CD4-positive, alpha-beta T cell treated with Interleukin-10 for 1 hour (primary cell): ENCODE results near the gene LAMTOR4.
A peak's percentile ranks its signal among the peaks of the same experiment; 100 is the strongest.

Experiments used
- DNase-seq: peaks from one replicate; pipeline ENCODE4 v3.0.0-alpha.2; 2020

LAMTOR4 gene

DNA sequence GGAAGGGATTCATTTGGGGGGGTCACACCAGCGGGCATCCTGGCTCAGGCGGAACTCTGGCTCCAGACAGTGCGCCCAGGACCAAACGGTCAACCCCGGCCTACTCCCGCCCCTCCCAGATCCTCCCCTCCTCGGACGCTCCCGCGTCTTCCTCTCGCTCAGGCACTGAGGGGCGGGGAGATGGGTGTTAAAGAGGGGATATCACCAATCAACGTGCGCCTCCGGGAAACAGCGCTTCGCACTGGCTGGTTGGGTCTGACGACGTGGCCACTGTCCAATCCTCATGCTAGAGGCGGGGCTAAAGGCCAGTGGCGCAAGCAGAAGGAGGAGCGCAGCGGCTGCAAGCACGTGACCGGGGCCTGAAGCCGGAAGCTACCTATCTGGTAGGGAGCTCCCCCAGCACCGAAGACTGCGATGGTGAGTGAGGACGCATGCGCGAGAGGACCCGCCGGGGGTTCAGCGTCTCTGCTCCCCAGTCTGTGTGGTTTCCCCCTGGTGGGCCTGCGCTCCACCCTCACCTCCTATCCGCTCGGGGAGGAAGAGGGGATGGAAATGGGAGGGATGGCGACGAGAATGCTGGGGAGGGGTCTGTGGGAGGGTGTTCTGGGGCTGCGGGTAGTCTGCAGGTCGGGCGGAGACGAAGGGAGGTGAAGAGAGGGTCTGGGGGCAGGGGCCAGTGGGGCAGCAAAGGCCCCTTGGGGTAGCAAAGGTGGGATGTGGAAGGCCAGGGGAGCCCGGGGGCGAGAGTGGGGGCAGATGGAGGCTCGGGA lies at the start of gene LAMTOR4:
Gene LAMTOR4 (plus strand): TSS at position 360 of the 770 bp plus-strand sequence. CDS start 55 bp downstream, at position 415.
- peak; percentile 99 for DNase-seq

DNA sequence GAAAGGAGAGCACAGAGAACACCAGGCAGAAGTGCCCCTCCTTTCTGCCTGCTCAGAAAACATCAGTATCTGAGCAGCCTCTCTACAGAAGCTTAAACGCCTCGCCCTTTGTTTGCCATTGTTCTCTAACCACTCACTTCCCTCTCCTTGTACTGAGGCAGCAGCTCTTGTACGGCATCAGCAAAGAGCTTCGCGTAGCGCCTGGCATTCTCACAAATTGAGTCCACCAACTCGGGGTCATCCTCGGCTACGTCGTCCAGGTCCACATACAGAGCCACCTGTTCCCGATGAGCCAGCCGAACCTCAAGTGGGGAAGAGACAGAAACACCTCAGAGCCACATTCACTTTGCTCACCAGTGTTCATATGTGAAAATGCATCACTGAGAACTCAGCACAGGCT lies 49.3 kb upstream of the LAMTOR4 start:
- DNase-seq, result no peak

DNA sequence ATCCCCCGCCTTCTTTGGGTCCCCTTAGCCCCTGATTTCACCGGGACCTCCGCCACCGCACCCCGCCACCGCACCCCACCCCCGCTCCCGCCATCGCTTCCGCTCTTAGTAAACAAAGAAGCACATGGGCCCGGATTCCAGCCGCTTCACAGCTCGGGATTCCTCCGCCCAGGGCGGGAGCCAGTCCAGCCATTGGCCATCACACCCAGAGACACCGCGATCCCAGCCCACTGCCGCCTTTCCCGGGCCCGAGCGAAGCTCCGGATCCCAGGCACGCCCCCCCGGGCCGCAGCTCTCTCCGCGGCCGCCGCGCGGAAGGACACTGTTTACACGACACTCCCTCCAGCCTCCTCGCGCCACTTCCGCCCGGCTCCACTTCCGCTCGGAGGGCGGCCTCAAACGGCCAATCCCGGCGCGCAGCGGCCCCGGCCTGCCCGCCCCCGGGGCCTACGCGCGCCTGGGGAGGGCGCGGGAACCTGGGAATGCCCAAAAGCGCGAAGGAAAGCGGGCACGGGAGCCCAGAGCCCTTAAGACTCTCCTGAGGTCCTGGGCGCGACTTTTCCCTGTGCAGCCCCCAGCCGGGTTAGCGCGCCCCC lies 48.2 kb upstream of the LAMTOR4 start:
- DNase-seq, result peak; percentile 88

DNA sequence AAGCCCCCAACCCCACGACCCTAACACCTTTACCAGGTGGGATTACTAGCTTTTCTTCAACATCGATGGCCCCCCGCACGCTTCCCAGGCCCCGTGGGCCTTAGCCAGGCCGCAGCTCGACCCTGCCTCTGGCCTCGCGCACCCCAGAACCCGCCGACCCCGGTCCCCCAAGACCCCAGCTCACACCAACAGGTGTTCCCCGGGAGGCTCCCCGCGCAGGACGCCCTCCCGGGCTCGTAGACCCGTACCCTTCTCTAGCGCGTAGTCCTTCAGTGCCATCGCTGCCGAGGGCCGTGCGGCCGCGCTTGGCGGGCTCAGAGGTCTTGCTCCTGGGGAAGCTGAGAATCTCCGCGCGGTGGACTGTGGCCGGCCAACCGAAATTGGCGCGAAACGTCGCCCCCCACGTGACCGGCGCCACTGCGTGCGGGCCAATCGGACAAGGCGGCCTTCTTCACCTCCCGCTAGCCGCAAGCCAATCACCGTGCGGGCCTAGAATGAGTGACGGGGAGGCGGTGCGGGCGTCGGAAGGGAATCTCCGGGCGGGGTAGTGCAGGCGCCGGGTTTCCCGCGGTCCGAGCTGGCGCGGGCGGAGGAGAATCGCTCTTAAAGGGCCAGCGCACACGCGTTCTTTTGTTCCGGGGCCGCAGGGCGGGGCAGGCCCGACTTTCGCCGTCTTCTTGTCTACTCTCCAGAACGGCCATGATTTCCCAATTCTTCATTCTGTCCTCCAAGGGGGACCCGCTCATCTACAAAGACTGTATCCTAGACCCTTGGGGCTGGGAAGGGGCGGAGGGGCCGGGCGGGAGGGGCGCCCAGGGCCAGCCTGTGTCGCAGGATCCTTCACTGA lies 47.5 kb upstream of the LAMTOR4 start, which contains the start of the genes AP4M1 and MCM7:
Gene AP4M1 (plus strand): TSS at position 628 of the 847 bp plus-strand sequence. CDS start 72 bp downstream, at position 700.
Gene MCM7 (minus strand): TSS at position 382 of the 847 bp plus-strand sequence. CDS start 103 bp downstream, at position 279.
- DNase-seq, result peak; percentile 97

DNA sequence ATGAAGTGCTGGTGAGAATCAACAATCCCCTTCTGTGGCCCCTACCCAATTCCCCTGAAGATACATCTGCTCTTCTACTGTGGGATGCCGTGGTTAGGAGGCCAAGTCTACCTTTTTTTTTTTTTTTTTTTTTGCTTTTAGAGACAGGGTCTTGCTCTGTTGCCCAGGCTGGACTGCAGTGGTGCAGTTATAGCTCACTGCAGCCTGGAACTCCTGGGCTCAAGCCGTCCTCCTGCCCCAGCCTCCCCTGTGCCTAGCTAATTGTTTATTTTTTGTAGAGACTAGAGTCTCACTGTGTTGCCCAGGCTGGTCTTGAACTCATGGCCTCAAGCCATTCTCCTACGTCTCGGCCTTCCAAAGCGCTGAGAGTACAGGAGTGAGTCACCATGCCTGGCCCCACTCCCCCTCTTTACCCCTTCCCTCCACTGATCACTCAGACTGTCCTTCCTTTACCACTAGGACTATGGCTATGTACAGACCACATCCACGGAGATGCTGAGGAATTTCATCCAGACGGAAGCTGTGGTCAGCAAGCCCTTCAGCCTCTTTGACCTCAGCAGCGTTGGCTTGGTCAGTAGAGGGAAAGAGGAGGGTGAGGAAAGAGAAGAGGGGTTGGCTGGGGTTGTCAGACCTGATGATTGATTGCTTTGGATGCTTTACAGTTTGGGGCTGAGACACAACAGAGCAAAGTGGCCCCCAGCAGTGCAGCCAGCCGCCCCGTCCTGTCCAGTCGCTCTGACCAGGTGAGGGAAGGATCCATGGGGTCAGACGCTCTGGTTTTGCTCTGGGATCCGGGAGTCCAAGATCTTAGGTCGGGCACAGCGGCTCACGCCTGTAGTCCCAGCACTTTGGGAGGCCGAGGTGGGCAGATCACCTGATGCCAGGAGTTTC lies 45.5 kb upstream of the LAMTOR4 start:
- no peak for DNase-seq

DNA sequence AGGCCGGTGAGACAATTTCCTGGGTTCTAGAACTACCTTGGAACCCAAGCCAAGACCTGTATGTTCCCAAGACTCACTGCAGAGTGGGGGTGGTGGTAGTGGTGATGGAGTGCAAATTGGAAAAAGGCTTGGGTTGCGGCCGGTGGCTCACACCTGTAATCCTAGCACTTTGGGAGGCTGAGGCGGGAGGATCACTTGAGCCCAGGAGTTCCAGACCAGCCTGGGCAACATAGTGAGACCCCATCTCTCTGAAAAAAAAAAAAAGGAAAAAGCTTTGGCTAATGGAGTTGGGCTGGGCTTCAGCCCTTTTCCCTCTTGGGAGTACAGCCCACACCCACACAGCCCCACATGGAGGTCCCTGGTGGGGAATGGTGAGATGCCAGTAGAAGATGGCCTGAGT lies 43.2 kb upstream of the LAMTOR4 start:
- DNase-seq, result no peak

DNA sequence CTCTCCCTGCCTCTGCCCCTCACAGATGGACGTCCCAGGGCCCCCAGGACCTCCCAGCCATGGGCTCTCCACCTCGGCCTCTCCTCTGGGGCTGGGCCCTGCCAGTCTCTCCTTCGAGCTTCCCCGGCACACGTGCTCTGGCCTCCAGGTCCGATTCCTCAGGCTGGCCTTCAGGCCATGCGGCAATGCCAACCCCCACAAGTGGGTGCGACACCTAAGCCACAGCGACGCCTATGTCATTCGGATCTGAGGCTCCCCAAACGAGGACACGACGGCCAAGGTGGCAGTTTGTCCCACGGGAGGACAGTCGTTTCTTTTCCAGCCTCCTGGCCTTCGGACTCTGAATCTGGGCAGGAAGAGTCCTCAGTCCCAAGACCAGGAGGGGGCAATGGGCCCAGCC lies 42.1 kb upstream of the LAMTOR4 start:
- DNase-seq, result no peak

DNA sequence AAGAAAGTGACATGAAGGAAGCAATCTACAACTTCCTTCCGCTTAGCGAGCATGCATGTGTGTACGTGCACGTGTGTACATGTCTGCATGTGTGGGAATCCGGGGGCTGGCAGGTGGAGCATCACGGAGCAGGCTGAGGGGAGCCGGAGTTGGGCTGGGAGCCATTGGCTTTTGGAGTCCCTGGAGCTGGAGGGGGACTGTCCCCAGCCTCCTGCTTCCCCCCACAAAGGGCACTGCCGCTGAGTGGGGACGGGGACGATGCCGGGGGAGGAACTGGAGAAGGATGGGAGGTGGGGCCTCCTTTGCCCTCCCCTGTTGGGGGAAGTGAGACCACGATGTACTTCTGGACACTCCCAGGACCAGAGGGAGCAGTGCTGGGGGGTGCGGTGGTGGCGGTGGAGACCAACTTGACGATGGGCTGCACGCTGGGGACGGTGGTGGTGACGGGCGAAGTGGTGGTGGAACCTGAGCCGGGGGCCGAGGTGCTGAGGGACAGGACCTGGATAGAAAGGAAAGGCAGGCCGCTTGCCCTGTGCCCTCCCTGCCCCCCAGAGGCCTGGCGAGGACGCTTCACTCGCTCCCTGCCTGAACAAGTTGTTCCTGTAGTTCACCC lies 41.5 kb upstream of the LAMTOR4 start:
- DNase-seq, result no peak

DNA sequence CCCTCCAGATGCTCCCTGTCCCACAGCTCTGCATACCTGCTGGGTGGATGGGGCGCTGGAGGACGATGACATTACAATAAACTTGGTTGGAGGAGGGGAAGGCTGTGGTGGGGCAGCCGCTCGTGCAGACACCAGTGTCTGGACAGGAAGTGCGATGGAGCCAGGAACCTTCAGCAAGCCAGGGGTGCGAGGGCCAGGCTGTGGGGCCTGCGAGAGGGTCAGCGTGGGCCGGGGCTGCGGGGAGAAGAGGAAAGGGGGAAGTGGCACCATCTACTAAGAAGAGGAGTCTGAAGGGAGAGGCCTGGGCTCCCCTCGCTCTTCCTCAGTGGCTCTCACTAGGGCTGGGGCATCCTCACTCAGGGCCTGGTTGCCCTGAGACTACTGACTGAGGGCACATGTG lies 40.8 kb upstream of the LAMTOR4 start:
- no peak for DNase-seq

DNA sequence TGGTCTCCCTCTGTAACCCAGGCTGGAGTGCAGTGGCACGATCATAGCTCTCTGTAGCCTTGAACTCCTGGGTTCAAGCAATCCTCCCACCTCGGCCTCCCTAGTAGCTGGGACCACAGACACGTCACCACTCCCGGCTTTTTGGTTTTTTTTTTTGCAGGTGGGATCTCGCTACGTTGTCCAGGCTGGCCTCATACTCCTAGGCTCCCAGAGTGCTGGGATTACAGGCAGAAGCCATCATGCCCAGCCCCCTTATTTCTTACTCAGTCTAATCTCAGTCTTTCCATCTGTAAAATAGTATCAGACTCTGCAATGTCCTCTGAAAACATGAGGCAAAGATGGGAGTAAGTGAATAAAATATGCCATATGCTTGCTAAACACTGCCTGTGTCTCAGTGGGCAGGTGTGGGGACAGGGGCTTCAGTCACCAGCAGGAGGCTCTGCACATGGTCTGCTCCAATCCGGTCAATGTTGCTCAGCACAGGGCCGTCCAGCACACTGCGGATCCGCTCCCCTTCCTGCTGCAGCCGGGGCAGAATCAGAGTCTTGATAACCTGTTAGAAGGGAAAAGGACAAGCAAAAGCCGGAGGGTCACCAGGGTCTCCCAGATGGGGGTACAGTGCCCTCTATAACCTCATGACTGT lies 39.1 kb upstream of the LAMTOR4 start:
- DNase-seq, result no peak

DNA sequence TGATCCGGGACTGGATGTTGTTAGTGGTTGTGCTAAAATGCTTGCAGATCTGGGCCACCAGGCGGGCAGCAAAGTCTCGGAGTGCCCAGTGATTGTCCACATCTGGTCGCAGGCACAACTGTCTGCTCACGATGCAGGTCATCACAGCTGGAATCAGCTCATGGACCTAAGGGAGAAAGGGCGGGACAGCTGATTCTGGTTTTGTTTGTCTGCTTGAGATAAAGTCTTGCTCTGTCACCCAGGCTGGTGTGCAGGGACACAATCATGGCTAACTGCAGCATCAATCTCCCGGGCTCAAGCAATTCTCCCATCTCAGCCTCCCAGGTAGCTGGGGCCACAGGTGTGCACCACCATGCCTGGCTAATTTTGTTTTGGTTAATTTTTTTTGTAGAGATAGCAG lies 37.6 kb upstream of the LAMTOR4 start:
- DNase-seq, result no peak

DNA sequence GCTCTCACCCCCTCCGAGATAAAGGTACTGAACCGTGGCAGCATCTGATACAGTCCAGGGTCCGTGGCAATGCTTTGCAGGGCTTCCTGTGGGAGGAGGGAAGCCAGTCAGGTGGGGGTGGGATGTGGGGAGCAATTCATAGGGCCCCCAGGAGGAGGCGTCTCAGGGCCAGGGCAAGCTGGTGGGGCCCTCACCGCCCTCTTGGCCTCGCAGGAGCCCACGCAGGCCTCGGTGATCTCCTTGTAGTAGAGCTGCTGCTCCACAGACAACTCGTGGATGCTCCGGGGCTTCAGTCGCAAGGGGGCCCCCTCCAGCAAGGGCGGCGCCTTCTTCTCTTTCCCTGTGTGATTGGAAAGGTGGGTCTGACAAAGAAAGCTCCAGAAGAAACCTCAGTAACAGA lies 36.8 kb upstream of the LAMTOR4 start:
- no peak for DNase-seq

DNA sequence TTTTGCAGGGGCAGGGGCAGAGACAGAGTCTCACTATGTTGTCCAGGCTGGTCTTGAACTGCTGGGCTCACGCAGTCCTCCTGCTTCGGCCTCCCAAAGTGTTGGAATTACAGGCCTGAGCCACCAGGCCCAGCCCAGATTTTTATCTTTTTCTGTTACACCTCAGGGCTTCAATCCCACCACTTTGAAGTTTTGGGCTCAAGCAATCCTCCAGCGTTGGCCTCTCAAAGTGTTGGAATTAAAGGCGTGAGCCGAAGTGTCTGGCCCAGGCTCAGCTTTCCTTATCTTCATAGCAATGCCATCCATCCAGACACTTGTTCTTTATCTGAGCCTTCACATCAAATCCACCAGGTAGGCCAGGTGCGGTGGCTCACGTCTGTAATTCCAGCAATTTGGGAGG lies 33.7 kb upstream of the LAMTOR4 start:
- DNase-seq, result no peak

DNA sequence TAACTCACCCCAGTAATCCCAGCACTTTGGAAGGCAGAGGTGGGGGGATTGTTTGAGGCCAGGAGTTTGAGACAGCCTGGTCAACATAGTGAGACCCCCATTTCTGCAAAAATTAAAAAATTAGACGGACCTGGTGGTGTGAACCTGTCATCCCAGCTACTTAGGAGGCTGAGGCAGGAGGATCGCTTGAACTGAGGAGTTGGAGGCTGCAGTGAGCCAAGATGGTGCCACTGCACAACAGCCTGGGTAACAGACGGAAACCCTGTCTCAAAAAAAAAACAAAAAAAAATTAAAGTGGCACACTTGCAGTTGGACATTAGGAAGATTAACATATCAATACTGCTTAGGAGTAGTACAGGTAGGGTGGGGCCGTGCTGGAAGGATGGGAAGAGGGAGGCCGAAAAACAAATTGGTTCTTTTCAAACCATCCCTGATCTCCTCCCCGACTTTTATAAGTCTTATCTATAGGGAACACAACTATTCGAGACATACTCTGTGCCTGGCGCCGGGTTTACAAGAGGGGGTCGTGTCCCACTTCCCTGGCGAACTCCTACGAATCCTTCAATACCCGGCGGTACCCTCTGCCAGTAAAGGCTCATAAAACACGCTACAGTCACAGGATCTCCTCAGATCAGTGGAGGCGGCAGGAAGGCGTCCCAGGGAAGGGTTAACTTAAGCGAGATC lies 30.2 kb upstream of the LAMTOR4 start:
- no peak for DNase-seq

DNA sequence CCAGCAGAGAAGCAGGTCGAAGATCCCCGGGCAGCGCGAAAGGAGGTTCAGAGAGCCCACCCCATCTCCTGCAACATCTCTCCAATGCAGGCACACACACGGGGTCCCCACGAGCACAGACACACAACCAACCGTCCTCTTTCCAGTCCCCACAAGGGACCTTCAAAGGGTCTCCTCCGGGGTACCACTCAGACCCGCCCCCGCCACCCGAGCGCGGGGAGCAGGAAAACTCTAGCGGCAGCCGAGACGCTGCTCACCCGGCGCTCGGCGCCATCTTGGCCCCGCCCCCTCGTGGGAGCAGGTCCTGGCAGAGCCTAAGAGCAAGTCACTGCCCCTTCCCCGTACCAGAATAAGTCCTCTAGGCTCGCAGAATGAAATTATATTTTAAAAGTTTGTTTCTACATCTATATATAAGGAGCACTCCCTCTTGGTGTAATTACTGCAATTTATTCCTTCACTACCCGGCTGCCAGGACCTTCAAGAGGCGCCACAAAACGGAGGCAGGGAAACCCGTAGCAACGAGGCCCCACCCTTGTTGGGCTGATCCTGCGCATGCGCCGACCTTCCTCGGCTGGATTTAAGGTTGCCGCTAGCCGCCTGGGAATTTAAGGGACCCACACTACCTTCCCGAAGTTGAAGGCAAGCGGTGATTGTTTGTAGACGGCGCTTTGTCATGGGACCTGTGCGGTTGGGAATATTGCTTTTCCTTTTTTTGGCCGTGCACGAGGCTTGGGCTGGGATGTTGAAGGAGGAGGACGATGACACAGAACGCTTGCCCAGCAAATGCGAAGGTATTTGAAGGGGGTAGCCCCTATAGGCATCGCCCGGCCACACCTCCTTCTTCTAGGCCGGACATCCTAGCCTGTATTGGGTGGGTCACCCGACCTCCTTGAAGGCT lies 29.4 kb upstream of the LAMTOR4 start, which contains the start of the genes CNPY4 and TAF6:
Gene CNPY4 (plus strand): TSS at position 563 of the 898 bp plus-strand sequence. CDS start 111 bp downstream, at position 674.
Gene TAF6 (minus strand): TSS at position 287 of the 898 bp plus-strand sequence. CDS start 5,149 bp downstream, outside the sequence.
- peak; percentile 96 for DNase-seq

DNA sequence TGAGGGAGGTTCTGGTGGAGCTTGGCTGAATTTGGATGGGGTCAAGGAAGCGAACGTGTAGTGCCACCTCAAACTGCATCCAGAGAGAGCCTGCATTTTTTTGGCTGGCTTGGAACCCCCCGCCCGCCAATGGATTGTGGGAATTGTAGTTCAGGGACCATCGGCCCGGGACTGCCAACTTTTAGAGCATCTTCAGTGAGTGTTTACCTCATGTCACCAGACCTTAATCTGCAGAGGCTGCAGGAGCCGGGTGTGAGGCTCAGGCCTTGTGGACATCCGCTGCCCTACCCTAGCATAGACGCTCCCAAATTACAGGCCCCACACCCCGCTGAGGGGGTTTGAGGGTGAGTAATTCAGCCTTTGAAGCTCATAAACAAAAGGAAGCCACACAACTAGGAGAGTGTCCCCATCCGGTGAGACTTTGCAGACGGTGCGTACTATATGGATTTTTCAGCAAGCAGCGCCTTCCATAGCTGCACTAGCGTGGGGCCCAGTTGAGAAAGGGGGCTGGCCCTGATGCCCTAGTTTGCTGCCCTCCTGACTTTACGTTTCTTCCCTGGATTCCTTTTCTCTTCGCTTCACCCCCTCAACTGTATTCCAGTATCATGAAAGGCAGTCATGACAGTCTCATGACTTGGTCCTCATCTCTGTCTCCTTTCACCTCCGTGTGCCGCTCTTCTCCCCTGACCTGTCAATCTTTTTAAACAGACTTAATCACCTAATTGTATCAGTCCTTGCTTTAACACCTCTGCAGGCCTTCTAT lies 28.6 kb upstream of the LAMTOR4 start:
- DNase-seq, result peak; percentile 80

DNA sequence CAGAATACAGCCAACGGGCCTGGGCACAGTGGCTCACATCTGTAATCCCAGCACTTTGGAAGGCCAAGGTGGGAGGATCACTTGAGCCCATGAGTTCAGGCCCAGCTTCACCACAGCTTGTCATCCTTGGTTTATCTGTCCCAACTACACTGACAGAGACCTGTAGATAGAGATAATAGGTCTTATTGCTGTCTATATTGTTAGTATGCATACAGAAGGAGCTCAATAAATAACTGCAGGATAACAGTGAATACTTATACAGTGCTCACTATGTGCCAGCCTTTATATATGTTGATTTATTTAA lies 28.0 kb upstream of the LAMTOR4 start:
- no peak for DNase-seq

DNA sequence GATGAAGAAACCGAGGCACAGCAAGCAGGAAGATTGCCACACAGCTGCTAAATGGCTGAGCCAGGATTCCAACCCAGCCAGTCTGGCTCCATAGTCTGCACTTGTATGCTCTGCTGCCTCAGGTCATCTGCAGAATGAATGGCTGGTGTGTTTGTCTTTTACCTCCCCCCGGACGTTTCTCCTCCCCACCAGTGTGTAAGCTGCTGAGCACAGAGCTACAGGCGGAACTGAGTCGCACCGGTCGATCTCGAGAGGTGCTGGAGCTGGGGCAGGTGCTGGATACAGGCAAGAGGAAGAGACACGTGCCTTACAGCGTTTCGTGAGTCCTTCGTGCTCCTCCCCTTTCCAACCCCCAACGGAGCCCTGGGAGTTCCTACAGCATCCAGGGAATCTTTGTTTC lies 26.7 kb upstream of the LAMTOR4 start:
- no peak for DNase-seq

DNA sequence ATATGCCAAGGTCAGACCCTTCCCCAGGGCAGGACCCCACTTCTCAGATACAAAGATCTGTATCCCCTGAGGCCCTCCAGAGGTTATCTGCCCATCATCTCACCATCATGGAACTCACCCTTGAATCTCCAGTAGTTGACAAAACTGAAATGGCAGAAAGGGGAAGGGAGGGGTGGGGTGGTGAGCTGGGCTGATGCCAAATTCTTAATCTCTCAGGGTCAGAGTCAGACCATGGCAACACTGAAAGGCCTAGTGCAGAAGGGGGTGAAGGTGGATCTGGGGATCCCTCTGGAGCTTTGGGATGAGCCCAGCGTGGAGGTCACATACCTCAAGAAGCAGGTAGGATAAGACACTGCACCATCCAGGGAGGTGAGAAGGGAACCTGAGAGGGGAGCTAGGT lies 26.1 kb upstream of the LAMTOR4 start:
- DNase-seq, result no peak
